HepG2 (cell line): ENCODE data around the gene PNPLA3. TPM values are rescaled to one million over a fixed set of nuclear protein-coding genes. Genes with fewer than 3 reads are reported as not detected.

Source experiments
- ASH2L ChIP-seq: fragments of 300-600, 200-600 bp; sonication (generic); IDR thresholded peaks from 2 replicates; pipeline ENCODE4 v1.7.0; 2017; ENCODE audit warnings: low read depth, mild to moderate bottlenecking, moderate library complexity, mixed read lengths, low read length; ENCODE audit not compliant: insufficient read length
- ATF7 ChIP-seq, 2 experiments: fragments of 450-650 bp in 1 of 2; sonication (generic) in 1 of 2; formaldehyde crosslinking in 1 of 2; IDR thresholded peaks; 2 replicates each; pipeline versions ENCODE4 v1.4.0 to v1.6.1; 2016 to 2020; ENCODE audit warnings: antibody characterized with exemption in 1 of 2, mild to moderate bottlenecking in 1 of 2, missing genetic modification reagents in 1 of 2
- E2F1 ChIP-seq: sonication (generic); formaldehyde crosslinking; IDR thresholded peaks from 2 replicates; pipeline ENCODE4 v1.5.0; 2020; ENCODE audit warnings: missing genetic modification reagents
- GATAD2A ChIP-seq: IDR thresholded peaks from 2 replicates; pipeline ENCODE4 v1.6.1; 2016
- GLI4 ChIP-seq: sonication (generic); formaldehyde crosslinking; IDR thresholded peaks from 2 replicates; pipeline ENCODE4 v1.5.1; 2020; ENCODE audit warnings: missing genetic modification reagents, mild to moderate bottlenecking, moderate library complexity, borderline replicate concordance
- GRHL1 ChIP-seq: sonication (generic); formaldehyde crosslinking; conservative IDR thresholded peaks from 2 replicates; pipeline ENCODE4 v1.8.0; 2022; ENCODE audit warnings: missing genetic modification reagents
- GTF2F1 ChIP-seq: fragments of 150-350 bp; IDR thresholded peaks from 2 replicates; pipeline ENCODE4 v1.6.1; 2014; ENCODE audit warnings: low read length
- MED1 ChIP-seq: sonication (generic); formaldehyde crosslinking; IDR thresholded peaks from 2 replicates; pipeline ENCODE4 v1.4.0; 2020; ENCODE audit warnings: missing genetic modification reagents
- PLRG1 ChIP-seq: fragments of 450-650 bp; conservative IDR thresholded peaks from 2 replicates; pipeline ENCODE4 v1.6.1; 2016
- SOX5 ChIP-seq: IDR thresholded peaks from 2 replicates; pipeline ENCODE4 v1.6.1; 2016; ENCODE audit warnings: borderline replicate concordance
- TAF15 ChIP-seq: fragments of 200-400 bp; formaldehyde crosslinking; IDR thresholded peaks from one replicate; pipeline ENCODE4 v1.6.1; 2018; ENCODE audit warnings: mild to moderate bottlenecking, low read depth, low read length; ENCODE audit not compliant: poor library complexity, severe bottlenecking
- TEAD3 ChIP-seq: optimal IDR thresholded peaks from 2 replicates; pipeline ENCODE3; 2016; ENCODE audit warnings: borderline replicate concordance
- TGIF2 ChIP-seq: IDR thresholded peaks from 2 replicates; pipeline ENCODE4 v1.6.1; 2016; ENCODE audit warnings: control low read depth, missing compliant biosample characterization
- ZBTB8A ChIP-seq: sonication (generic); formaldehyde crosslinking; IDR thresholded peaks from 2 replicates; pipeline ENCODE4 v1.4.0; 2020; ENCODE audit warnings: mild to moderate bottlenecking, low read depth, missing genetic modification reagents, borderline replicate concordance
- ZNF18 ChIP-seq: sonication (generic); formaldehyde crosslinking; IDR thresholded peaks from 2 replicates; pipeline ENCODE4 v1.8.0; 2022; ENCODE audit warnings: mild to moderate bottlenecking, missing genetic modification reagents; ENCODE audit not compliant: insufficient replicate concordance
- ZNF468 ChIP-seq: sonication (generic); formaldehyde crosslinking; IDR thresholded peaks from 2 replicates; pipeline ENCODE4 v1.8.0; 2022; ENCODE audit warnings: mild to moderate bottlenecking, moderate library complexity, missing genetic modification reagents
- ZNF7 ChIP-seq: IDR thresholded peaks from 2 replicates; pipeline ENCODE4 v1.6.1; 2016; ENCODE audit warnings: missing biosample characterization, missing genetic modification reagents
- ZSCAN29 ChIP-seq: sonication (generic); formaldehyde crosslinking; conservative IDR thresholded peaks from 2 replicates; pipeline ENCODE4 v1.4.0; 2020; ENCODE audit warnings: mild to moderate bottlenecking, missing genetic modification reagents
- polyA plus RNA-seq, 8 experiments: library from polyadenylated mRNA; depleted of rRNA in 3 of 8; stranded (reverse) in 7 of 8; unstranded in 1 of 8; fragments of >200 nt; fragmentation: Illumina TruSeq in 4 of 8; extraction: Trizol in 4 of 8; gene quantifications; 2 replicates each; pipeline versions ENCODE4 v1.2.1 to v1.2.3, GENCODE V29; 2011 to 2016; ENCODE audit warnings: low read depth in 4 of 8, missing spikeins in 1 of 8, mixed read lengths in 1 of 8; ENCODE audit not compliant: insufficient read depth in 1 of 8
- total RNA-seq, 5 experiments: library from RNA; depleted of rRNA; stranded (reverse); fragments of >200 nt; fragmentation: Illumina TruSeq; extraction: Trizol; gene quantifications; 2 replicates each; pipeline ENCODE4 v1.2.3, GENCODE V29; 2016; ENCODE audit warnings: low read depth in 1 of 5
- TF ChIP-seq, protein P1 (sequence below): sonication (generic); formaldehyde crosslinking; IDR thresholded peaks from 2 replicates; pipeline ENCODE4 v1.9.0; 2021; ENCODE audit warnings: missing genetic modification reagents, borderline replicate concordance
- TF ChIP-seq, protein P2 (sequence below): sonication (generic); formaldehyde crosslinking; IDR thresholded peaks from 2 replicates; pipeline ENCODE4 v1.5.0; 2020; ENCODE audit warnings: missing genetic modification reagents, mild to moderate bottlenecking, borderline replicate concordance

PNPLA3 gene
- total and polyA plus RNA-seq, 2 of the 13 experiments (the other 11 are each of a cell fraction or from before 2014, with no cell fraction given), result 16.9 to 19.8 TPM

DNA sequence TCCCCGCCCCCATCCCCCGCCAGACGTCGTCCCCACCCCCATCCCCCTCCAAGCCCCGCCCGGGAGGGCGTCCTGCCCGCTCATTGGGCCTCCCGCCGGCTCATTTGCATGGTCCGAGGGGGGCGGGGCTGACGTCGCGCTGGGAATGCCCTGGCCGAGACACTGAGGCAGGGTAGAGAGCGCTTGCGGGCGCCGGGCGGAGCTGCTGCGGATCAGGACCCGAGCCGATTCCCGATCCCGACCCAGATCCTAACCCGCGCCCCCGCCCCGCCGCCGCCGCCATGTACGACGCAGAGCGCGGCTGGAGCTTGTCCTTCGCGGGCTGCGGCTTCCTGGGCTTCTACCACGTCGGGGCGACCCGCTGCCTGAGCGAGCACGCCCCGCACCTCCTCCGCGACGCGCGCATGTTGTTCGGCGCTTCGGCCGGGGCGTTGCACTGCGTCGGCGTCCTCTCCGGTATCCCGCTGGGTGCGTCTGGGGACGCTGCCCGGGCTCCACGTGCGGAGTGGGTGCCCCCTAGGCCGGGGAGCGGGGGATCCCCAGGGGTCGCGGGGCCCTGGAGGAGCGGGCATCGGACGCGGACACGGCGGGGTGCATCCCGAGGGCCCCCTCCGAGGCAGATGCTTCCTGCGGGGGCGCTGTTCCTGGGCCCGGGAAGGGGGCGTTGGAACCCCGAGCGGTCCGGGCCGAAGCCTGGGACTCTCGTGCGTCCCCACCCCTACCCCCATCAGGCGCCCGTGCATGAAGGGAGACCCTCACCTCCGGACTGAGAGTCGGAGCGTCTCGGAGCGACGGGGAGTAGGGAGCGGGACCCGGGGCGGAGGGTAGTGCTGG lies at the start of gene PNPLA3 (continued):
- TF ChIP-seq E2F1 (CRISPR knock-in tag) (0 out of 2 replicates have a peak, but pooled peaks have one; percentile 37), GTF2F1 (0 out of 2 replicates have a peak, but pooled peaks have one; percentile 6), SOX5 (peak; percentile 12; the same call in 1 of the 2 replicates), ZNF468 (peak; percentile 93; the same call in 1 of the 2 replicates), GATAD2A (CRISPR knock-in tag) (no peak), TAF15 (peak; percentile 23), GLI4 (CRISPR knock-in tag) (peak; percentile 80; the same call in 1 of the 2 replicates), ZBTB8A (no peak; the same call in 1 of the 2 replicates), GRHL1 (CRISPR knock-in tag) (no peak), TEAD3 (peak; percentile 25), PLRG1 (no peak), ZNF18 (CRISPR knock-in tag) (no peak), ATF7 (IDR thresholded peaks at IDR 0.05) (no peak), ATF7 (CRISPR knock-in tag; IDR thresholded peaks at IDR 0.05) (no peak), ZNF7 (CRISPR knock-in tag) (no peak), ASH2L (peak; percentile 56), ZSCAN29 (CRISPR knock-in tag) (peak; percentile 54; the same call in 1 of the 2 replicates), TGIF2 (CRISPR knock-in tag) (no peak), MED1 (CRISPR knock-in tag) (peak; percentile 74)
- TF ChIP-seq, protein P1, sequence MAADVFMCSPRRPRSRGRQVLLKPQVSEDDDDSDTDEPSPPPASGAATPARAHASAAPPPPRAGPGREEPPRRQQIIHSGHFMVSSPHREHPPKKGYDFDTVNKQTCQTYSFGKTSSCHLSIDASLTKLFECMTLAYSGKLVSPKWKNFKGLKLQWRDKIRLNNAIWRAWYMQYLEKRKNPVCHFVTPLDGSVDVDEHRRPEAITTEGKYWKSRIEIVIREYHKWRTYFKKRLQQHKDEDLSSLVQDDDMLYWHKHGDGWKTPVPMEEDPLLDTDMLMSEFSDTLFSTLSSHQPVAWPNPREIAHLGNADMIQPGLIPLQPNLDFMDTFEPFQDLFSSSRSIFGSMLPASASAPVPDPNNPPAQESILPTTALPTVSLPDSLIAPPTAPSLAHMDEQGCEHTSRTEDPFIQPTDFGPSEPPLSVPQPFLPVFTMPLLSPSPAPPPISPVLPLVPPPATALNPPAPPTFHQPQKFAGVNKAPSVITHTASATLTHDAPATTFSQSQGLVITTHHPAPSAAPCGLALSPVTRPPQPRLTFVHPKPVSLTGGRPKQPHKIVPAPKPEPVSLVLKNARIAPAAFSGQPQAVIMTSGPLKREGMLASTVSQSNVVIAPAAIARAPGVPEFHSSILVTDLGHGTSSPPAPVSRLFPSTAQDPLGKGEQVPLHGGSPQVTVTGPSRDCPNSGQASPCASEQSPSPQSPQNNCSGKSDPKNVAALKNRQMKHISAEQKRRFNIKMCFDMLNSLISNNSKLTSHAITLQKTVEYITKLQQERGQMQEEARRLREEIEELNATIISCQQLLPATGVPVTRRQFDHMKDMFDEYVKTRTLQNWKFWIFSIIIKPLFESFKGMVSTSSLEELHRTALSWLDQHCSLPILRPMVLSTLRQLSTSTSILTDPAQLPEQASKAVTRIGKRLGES, result 0 out of 2 replicates have a peak, but pooled peaks have one; percentile 23
- TF ChIP-seq, protein P2, sequence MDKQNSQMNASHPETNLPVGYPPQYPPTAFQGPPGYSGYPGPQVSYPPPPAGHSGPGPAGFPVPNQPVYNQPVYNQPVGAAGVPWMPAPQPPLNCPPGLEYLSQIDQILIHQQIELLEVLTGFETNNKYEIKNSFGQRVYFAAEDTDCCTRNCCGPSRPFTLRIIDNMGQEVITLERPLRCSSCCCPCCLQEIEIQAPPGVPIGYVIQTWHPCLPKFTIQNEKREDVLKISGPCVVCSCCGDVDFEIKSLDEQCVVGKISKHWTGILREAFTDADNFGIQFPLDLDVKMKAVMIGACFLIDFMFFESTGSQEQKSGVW (CRISPR knock-in tag), result no peak
